Heart right ventricle (tissue), 16 donors: ENCODE data around the gene ADGRA3. TPM values are rescaled to one million over a fixed set of nuclear protein-coding genes. Genes with fewer than 3 reads are reported as not detected.
A peak's percentile ranks its signal among the peaks of the same experiment; 100 is the strongest.

Source experiments
- ATAC-seq, 8 donors: fragments of 200-7000 bp; cut with Tn5 transposase; one replicate each; pipeline ENCODE4 v1.9.1; 2020; ENCODE audit warnings: mild to moderate bottlenecking in 8 of 8, moderate library complexity in 8 of 8, moderate number of reproducible peaks in 1 of 8
- DNase-seq, 2 donors: peaks; one replicate each; pipeline ENCODE4 v3.0.0-alpha.2; 2020
- H3K27ac ChIP-seq, 10 donors: fragments of 200-600 bp; sonication (generic) in 2 of 10; one replicate each; pipeline versions ENCODE4 v1.5.0 to v1.8.0; 2020 to 2022; ENCODE audit warnings: mild to moderate bottlenecking in 3 of 10
- H3K27me3 ChIP-seq, 7 donors: fragments of 200-600 bp; one replicate each; pipeline ENCODE4 v1.8.0; 2021 to 2022; ENCODE audit warnings: mild to moderate bottlenecking in 2 of 7
- H3K36me3 ChIP-seq, 9 donors: fragments of 200-600 bp; sonication (generic) in 1 of 9; one replicate each; pipeline versions ENCODE4 v1.5.0 to v1.8.0; 2020 to 2022; ENCODE audit warnings: mild to moderate bottlenecking in 2 of 9
- H3K4me1 ChIP-seq, 9 donors: fragments of 200-600 bp; sonication (generic) in 1 of 9; one replicate each; pipeline versions ENCODE4 v1.5.0 to v1.8.0; 2020 to 2022; ENCODE audit warnings: mild to moderate bottlenecking in 4 of 9
- H3K4me3 ChIP-seq, 10 donors: fragments of 200-600 bp; sonication (generic) in 2 of 10; one replicate each; pipeline versions ENCODE4 v1.5.0 to v1.8.0; 2020 to 2022; ENCODE audit warnings: mild to moderate bottlenecking in 7 of 10, moderate library complexity in 2 of 10
- H3K9me3 ChIP-seq, 11 donors: fragments of 200-600 bp in 10 of 11; sonication (generic) in 2 of 11; one replicate each; pipeline versions ENCODE4 v1.5.0 to v1.8.0; 2013 to 2022; ENCODE audit warnings: mild to moderate bottlenecking in 2 of 11, control low read depth in 1 of 11, moderate library complexity in 1 of 11
- WGBS, 2 donors: extraction: QIAGEN DNeasy Blood & Tissue Kit; methylation state at CpG; one replicate each; pipeline ENCODE4 v1.1.7; 2013; ENCODE audit warnings: inconsistent platforms in 1 of 2; 5-methylcytosine and 5-hydroxymethylcytosine counted together
- intact Hi-C, 10 donors: fragments of 100-400 bp; cut with DNase I; formaldehyde crosslinking; loops; one replicate each; pipeline versions ENCODE4 v1.11.1 to v1.14.2; 2022
- polyA plus RNA-seq, 2 donors: library from polyadenylated mRNA; stranded (reverse); fragments of 200-250 nt; gene quantifications; one replicate each; pipeline ENCODE4 v1.2.3, GENCODE V29; 2013
- total RNA-seq, 10 donors: library from RNA; stranded (reverse); fragmentation: NEBNext Ultra II Directional in 3 of 10; extraction: Animal tissue kit (Norgen Biotek cat#: 25700) in 3 of 10; gene quantifications; one replicate each; pipeline versions ENCODE4 v1.2.1 to v1.2.4, GENCODE V29; 2021 to 2023
- TF ChIP-seq, protein P1 (sequence below), 9 donors: fragments of 200-600 bp; sonication (generic) in 2 of 9; IDR thresholded peaks; one replicate each; pipeline versions ENCODE4 v1.5.0 to v1.8.0; 2021 to 2022; ENCODE audit warnings: antibody characterized with exemption in 9 of 9, mild to moderate bottlenecking in 5 of 9, moderate library complexity in 1 of 9
- donor health status: Arrhythmogenic right ventricular cardiomyopathy.
- donor health status: ischemic (EF 13 %, LVEDD 7.1; RV severe dilation, severe dysfunction).
- donor health status: healthy with polysubstance abuse.
- donor health status: DM: no; HTN: yes; CAD: no.
- donor health status: DM: no; HTN: no; CAD: no.
- donor health status: ischemic (EF 25% LVEDD 6.9; RV normal size, moderate dysfunction).
- donor health status: ischemic (EF 25% LVEDD 5.7; RV mildly dilated, moderate dysfunction).
- donor health status: healthy.
- donor health status: DM: yes; HTN: yes; CAD: no.
- donor health status: Ischemic cardiomyopathy.
- donor health status: ischemic (EF 35%, LVEDD 5.7; RV mildly dilated, moderate dysfunction).
- donor health status: nonischemic (EF 11% LVEDD 7.7; RV severe dilation, severe dysfunction).
- donor health status: DM: yes; HTN: yes; CAD: no.
- donor health status: PGD.
- donor health status: ischemic (EF 29% LVEDD 5.4; RV normal size, mild dysfunction).
- donor health status: nonischemic (EF 23%, LVEDD 6.1; RV moderate dilation, normal function).

The ADGRA3 gene
- total and polyA plus RNA-seq, 12 donors, result 4.9 to 29.5 (median 20.8) TPM

- H3K27ac ChIP-seq, result no peak overlapping the region
- DNase-seq, result no peak
- WGBS, 2 donors, result 45 to 46% methylated on average over 2 of the region's 2 CpGs
- intact Hi-C loops, result no loop called here
- TF ChIP-seq, protein P1, sequence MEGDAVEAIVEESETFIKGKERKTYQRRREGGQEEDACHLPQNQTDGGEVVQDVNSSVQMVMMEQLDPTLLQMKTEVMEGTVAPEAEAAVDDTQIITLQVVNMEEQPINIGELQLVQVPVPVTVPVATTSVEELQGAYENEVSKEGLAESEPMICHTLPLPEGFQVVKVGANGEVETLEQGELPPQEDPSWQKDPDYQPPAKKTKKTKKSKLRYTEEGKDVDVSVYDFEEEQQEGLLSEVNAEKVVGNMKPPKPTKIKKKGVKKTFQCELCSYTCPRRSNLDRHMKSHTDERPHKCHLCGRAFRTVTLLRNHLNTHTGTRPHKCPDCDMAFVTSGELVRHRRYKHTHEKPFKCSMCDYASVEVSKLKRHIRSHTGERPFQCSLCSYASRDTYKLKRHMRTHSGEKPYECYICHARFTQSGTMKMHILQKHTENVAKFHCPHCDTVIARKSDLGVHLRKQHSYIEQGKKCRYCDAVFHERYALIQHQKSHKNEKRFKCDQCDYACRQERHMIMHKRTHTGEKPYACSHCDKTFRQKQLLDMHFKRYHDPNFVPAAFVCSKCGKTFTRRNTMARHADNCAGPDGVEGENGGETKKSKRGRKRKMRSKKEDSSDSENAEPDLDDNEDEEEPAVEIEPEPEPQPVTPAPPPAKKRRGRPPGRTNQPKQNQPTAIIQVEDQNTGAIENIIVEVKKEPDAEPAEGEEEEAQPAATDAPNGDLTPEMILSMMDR (IDR thresholded peaks at IDR 0.05), result no peak
- peaks cover 0 to 10% (median 0%) of the 10 kb centered on the region in 11 donors for H3K9me3 ChIP-seq
- H3K4me1 ChIP-seq, result no peaks in the 10 kb centered on the region
- no peak overlapping the region for H3K4me3 ChIP-seq
- no peaks in the 10 kb centered on the region for H3K36me3 ChIP-seq
- no peak for ATAC-seq
- H3K27me3 ChIP-seq, result no peaks in the 10 kb centered on the region
Measured at GRCh38 chr4:22363036-22363435, 152.8 kb downstream of the ADGRA3 start.

DNA sequence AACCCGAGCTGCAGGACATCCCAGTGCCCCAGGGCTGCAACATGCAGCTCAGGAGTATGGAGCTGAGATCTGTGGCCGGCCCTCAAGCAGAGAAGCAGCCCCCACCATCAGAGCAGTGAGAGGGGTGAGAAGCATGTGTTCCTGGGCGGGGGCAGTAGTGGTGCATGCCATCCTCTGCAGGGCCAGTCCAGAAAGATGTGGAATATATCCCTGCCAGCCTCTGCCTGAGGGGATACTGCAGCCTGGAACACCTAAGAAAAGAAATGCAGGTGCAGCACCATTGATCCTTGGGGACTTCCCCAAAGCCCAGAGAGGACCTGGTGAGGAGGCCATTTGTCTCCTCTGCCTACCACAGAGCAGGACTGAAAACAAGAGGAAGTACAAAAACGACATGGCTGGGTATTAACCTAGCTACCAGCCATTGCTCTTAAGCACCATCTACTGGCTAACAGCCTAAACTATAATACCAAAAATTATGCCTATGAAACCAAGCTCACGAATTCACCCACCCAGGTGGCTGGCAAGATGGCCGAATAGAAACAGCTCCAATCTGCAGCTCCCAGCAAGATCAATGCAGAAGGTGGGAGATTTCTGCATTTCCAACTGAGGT is 158.8 kb downstream of the ADGRA3 start:
- 59 to 68% methylated on average over 6 of the region's 6 CpGs for WGBS, 2 donors
- Histone ChIP-seq H3K4me3 (no peak overlapping the region), H3K36me3 (no peaks in the 10 kb centered on the region), H3K27ac (no peak overlapping the region), H3K27me3 (no peaks in the 10 kb centered on the region), H3K4me1 (no peaks in the 10 kb centered on the region), H3K9me3 (peaks cover 0 to 26% (median 5%) of the 10 kb centered on the region in 11 donors)
- intact Hi-C loops, result no loop called here
- TF ChIP-seq, protein P1 (IDR thresholded peaks at IDR 0.05), result peak in 5 of 9 donors; percentile 6 to 48 (median 17)
- DNase-seq (no peak), ATAC-seq (peak in 2 of 8 donors; percentile 23 to 62)

- Histone ChIP-seq H3K9me3 (peaks cover 0 to 6% (median 0%) of the 10 kb centered on the region in 11 donors), H3K36me3 (no peaks in the 10 kb centered on the region), H3K4me1 (no peaks in the 10 kb centered on the region), H3K4me3 (no peak overlapping the region), H3K27ac (no peak overlapping the region), H3K27me3 (no peaks in the 10 kb centered on the region)
- ATAC-seq (no peak), DNase-seq (no peak)
- intact Hi-C loops, result no loop called here
- WGBS, 2 donors, result 54% methylated on average over 3 of the region's 3 CpGs
- TF ChIP-seq, protein P1 (IDR thresholded peaks at IDR 0.05), result no peak
Measured at GRCh38 chr4:22348410-22348809, 167.5 kb downstream of the ADGRA3 start.

DNA sequence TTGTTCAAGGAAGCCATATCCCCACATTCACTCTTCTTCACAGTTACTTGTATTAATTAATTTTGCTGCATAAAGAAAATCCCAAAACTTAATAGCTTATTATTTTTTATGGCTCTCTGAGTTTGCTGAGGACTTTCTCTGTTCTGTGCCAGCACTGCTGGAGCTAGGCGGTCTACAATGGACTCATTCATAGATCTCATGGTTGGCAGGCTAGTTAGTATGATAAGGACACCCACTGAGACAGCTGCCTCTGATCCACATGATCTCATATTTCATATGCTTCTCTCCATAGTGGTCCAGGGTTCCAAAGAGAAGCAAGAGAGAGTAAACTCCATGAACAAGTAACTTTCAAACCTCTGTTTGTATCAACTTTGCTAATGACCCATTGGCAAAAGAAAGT is 170.2 kb downstream of the ADGRA3 start:
- Histone ChIP-seq H3K27ac (peak overlapping the region in 1 of 10 donors; percentile 6), H3K4me1 (no peaks in the 10 kb centered on the region), H3K36me3 (no peaks in the 10 kb centered on the region), H3K27me3 (no peaks in the 10 kb centered on the region), H3K4me3 (no peak overlapping the region), H3K9me3 (peaks cover 0 to 7% (median 0%) of the 10 kb centered on the region in 11 donors)
- DNase-seq, result peak in 1 of 2 donors; percentile 9
- WGBS, 2 donors, result 78 to 81% methylated on average over 1 of the region's 1 CpG
- peak in 6 of 8 donors; percentile 51 to 82 (median 70) for ATAC-seq
- TF ChIP-seq, protein P1 (IDR thresholded peaks at IDR 0.05), result no peak
- intact Hi-C loops, result no loop called here
